Heart left ventricle (tissue), 16 donors: ENCODE results near the gene RPS8. TPM values are rescaled to one million over a fixed set of nuclear protein-coding genes. Genes with fewer than 3 reads are reported as not detected.
"Not testable (repeated sequence)": the region's sequence is repeated elsewhere in the genome, so short reads cannot be mapped to it uniquely, and the experiment has no call there.

ENCODE experiments used
- ATAC-seq, 4 donors: fragments of 200-7000 bp; cut with Tn5 transposase; one replicate each; pipeline ENCODE4 v1.9.1; 2020 to 2022; ENCODE audit warnings: moderate library complexity in 4 of 4, mild to moderate bottlenecking in 3 of 4, moderate number of reproducible peaks in 1 of 4
- DNase-seq, 5 donors: peaks; one replicate each; pipeline ENCODE4 v3.0.0-alpha.2; 2020
- H3K27ac ChIP-seq, 12 donors: fragments of 200-600 bp; sonication (generic) in 4 of 12; one replicate each; pipeline versions ENCODE4 v1.5.0 to v1.8.0; 2016 to 2022; ENCODE audit warnings: mild to moderate bottlenecking in 2 of 12
- H3K27me3 ChIP-seq, 9 donors: fragments of 200-600 bp; sonication (generic) in 2 of 9; one replicate each; pipeline versions ENCODE4 v1.5.1 to v1.8.0; 2016 to 2022; ENCODE audit warnings: mild to moderate bottlenecking in 3 of 9
- H3K36me3 ChIP-seq, 9 donors: fragments of 200-600 bp; sonication (generic) in 2 of 9; one replicate each; pipeline versions ENCODE4 v1.5.0 to v1.8.0; 2018 to 2022; ENCODE audit warnings: mild to moderate bottlenecking in 2 of 9
- H3K4me1 ChIP-seq, 12 donors: fragments of 200-600 bp; sonication (generic) in 4 of 12; one replicate each; pipeline versions ENCODE4 v1.5.0 to v1.8.0; 2016 to 2022; ENCODE audit warnings: mild to moderate bottlenecking in 3 of 12
- H3K4me3 ChIP-seq, 12 donors: fragments of 200-600 bp; sonication (generic) in 4 of 12; one replicate each; pipeline versions ENCODE4 v1.5.0 to v1.8.0; 2017 to 2022; ENCODE audit warnings: mild to moderate bottlenecking in 9 of 12, moderate library complexity in 4 of 12
- H3K9me3 ChIP-seq, 12 donors: fragments of 200-600 bp; sonication (generic) in 4 of 12; one replicate each; pipeline versions ENCODE4 v1.5.0 to v1.8.0; 2016 to 2022; ENCODE audit warnings: mild to moderate bottlenecking in 1 of 12
- POLR2A ChIP-seq, 2 donors: fragments of 450-650 bp; IDR thresholded peaks; one replicate each; pipeline ENCODE4 v1.6.1; 2017; ENCODE audit warnings: antibody characterized with exemption in 2 of 2, mild to moderate bottlenecking in 2 of 2, moderate library complexity in 2 of 2
- WGBS, 4 donors: extraction: QIAGEN DNeasy Blood & Tissue Kit in 2 of 4; methylation state at CpG; one replicate each; pipeline versions ENCODE4 v1.1.5 to v1.1.7; 2013 to 2018; 5-methylcytosine and 5-hydroxymethylcytosine counted together
- intact Hi-C, 10 donors: fragments of 100-400 bp; cut with DNase I; formaldehyde crosslinking; loops; one replicate each; pipeline versions ENCODE4 v1.11.1 to v1.14.2; 2022
- polyA plus RNA-seq, 2 donors: library from polyadenylated mRNA; stranded (reverse); fragments of 200-250 nt; gene quantifications; one replicate each; pipeline ENCODE4 v1.2.3, GENCODE V29; 2013
- total RNA-seq, 9 donors: library from RNA; depleted of rRNA in 2 of 9; stranded (reverse); fragments of >200 nt in 2 of 9; fragmentation: NEBNext Ultra II Directional in 3 of 9; extraction: Animal tissue kit (Norgen Biotek cat#: 25700) in 3 of 9; gene quantifications; one replicate each; pipeline versions ENCODE4 v1.1.0 to v1.2.4, GENCODE V29; 2016 to 2023
- TF ChIP-seq, protein P1 (sequence below), 12 donors: fragments of 200-600 bp; sonication (generic) in 4 of 12; IDR thresholded peaks; one replicate each; pipeline versions ENCODE4 v1.5.0 to v1.8.0; 2018 to 2022; ENCODE audit warnings: antibody characterized with exemption in 12 of 12, mild to moderate bottlenecking in 5 of 12
- donor health status: ischemic (EF 13 %, LVEDD 7.1; RV severe dilation, severe dysfunction).
- donor health status: healthy with polysubstance abuse.
- donor health status: DM: no; HTN: yes; CAD: no.
- donor health status: DM: no; HTN: no; CAD: no.
- donor health status: ischemic (EF 25% LVEDD 6.9; RV normal size, moderate dysfunction).
- donor health status: ischemic (EF 25% LVEDD 5.7; RV mildly dilated, moderate dysfunction).
- donor health status: healthy.
- donor health status: DM: yes; HTN: yes; CAD: no.
- donor health status: ischemic (EF 35%, LVEDD 5.7; RV mildly dilated, moderate dysfunction).
- donor health status: nonischemic (EF 11% LVEDD 7.7; RV severe dilation, severe dysfunction).
- donor health status: DM: yes; HTN: yes; CAD: no.
- donor health status: PGD.
- donor health status: ischemic (EF 29% LVEDD 5.4; RV normal size, mild dysfunction).
- donor health status: nonischemic (EF 23%, LVEDD 6.1; RV moderate dilation, normal function).

RPS8 gene
- total and polyA plus RNA-seq, 11 donors = 576 to 1,848 (median 967) TPM

DNA sequence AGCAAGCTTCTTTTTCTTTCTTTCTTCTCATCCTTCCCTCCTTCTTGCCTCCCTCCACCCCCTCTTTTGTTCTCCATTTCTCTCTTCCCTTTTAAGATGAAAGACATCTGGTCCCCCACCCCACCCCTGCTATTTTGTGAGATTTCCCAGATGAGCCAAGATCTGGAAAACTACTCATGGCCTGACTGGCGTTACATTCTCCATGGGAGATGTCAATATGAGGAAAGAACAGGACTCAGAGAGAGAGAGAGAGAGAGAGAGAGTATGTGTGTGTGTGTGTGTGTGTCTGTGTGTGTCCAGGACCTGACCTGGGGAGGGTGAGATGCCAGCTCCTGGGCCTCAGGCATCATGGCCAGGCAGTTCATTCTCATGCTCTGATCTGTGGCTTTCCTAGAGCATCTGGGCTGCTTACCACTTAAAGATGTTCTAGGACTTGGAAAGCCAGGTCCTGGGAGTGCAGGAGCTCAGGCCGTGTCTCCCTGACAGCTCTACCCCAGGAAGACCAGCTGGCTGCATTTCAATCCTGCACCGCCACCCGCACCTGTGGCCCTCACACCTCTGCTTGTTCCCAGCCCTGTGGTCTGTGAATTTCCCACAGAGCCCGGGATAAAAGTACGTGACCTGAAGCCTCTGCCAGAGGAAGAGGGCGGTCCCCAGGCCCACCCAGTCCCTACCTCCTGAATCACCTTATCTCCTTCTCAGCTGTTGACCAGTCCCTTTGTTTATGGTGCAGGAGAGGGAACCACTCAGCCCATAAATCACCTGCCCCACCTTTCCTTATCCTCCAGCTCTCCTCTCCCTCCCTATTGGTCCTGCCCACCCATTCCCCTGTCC, 15.8 kb downstream of the RPS8 start:
- no peaks in the 10 kb centered on the region for H3K27me3 ChIP-seq
- WGBS, 4 donors = 60 to 71% (median 64%) methylated on average over 7 of the region's 7 CpGs

DNA sequence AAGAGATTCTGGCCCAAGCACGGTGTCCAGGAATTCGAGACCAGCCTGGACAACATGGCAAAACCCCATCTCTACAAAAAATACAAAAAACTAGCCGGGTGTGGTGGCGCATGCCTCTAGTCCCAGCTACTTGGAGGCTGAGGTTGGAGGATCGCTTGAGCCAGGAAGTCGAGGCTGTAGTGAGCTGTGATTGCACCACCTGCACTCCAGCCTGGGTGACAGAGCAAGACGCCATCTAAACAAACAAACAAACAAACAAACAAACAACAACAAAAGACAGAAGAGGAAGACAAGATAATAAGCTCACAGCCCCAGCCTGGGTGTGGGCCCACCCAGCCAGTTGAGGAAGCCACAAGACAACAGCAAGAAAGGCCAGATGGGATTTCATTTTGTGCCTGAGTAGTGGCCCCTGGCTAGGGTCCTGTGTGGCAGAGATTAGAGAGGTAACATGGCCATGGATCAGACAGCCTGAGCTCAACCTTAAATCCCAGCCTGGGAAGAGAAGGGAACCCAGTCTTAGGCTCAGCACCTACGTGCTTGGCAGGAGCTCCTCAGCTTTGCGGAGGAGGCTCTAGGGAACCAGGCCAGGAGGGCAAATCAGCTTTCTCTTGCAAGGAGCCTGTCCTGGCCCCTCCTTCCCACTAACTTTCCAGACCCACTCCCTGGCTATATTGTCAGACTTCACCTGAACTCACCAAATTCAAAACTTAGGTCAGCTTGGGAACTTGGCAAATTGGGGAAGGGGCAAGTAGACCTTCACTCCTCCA, 17.6 kb downstream of the RPS8 start:
- no peak overlapping the region for H3K27ac ChIP-seq
- TF ChIP-seq, protein P1, sequence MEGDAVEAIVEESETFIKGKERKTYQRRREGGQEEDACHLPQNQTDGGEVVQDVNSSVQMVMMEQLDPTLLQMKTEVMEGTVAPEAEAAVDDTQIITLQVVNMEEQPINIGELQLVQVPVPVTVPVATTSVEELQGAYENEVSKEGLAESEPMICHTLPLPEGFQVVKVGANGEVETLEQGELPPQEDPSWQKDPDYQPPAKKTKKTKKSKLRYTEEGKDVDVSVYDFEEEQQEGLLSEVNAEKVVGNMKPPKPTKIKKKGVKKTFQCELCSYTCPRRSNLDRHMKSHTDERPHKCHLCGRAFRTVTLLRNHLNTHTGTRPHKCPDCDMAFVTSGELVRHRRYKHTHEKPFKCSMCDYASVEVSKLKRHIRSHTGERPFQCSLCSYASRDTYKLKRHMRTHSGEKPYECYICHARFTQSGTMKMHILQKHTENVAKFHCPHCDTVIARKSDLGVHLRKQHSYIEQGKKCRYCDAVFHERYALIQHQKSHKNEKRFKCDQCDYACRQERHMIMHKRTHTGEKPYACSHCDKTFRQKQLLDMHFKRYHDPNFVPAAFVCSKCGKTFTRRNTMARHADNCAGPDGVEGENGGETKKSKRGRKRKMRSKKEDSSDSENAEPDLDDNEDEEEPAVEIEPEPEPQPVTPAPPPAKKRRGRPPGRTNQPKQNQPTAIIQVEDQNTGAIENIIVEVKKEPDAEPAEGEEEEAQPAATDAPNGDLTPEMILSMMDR (IDR thresholded peaks at IDR 0.05) = no peak
- TF ChIP-seq POLR2A (IDR thresholded peaks at IDR 0.05) = no peak
- H3K9me3 ChIP-seq = no peaks in the 10 kb centered on the region
- no peak overlapping the region for H3K4me3 ChIP-seq
- no peaks in the 10 kb centered on the region for H3K4me1 ChIP-seq
- intact Hi-C loops = loop anchor here in 3 of 10 donors (5.0 to 10.0 kb wide), 2 partner anchors 44 to 212 kb away; no protein-coding TSS in a partner anchor
- WGBS, 4 donors = 91 to 95% (median 93%) methylated on average over 9 of the region's 9 CpGs
- H3K27me3 ChIP-seq = no peaks in the 10 kb centered on the region
- ATAC-seq (no peak), DNase-seq (no peak)
- H3K36me3 ChIP-seq = no peaks in the 10 kb centered on the region

More for the DNA sequence above, 15.8 kb downstream of the RPS8 start:
- Histone ChIP-seq H3K4me3 (no peak overlapping the region), H3K9me3 (no peaks in the 10 kb centered on the region), H3K36me3 (no peaks in the 10 kb centered on the region), H3K27ac (no peak overlapping the region), H3K4me1 (peaks cover 0 to 6% (median 4%) of the 10 kb centered on the region in 12 donors)
- TF ChIP-seq, protein P1 (IDR thresholded peaks at IDR 0.05) = no peak
- TF ChIP-seq POLR2A (IDR thresholded peaks at IDR 0.05) = no peak
- ATAC-seq (no peak), DNase-seq (no peak)
- intact Hi-C loops = loop anchor here in 3 of 10 donors (5.0 to 10.0 kb wide), 2 partner anchors 46 to 214 kb away; no protein-coding TSS in a partner anchor

DNA sequence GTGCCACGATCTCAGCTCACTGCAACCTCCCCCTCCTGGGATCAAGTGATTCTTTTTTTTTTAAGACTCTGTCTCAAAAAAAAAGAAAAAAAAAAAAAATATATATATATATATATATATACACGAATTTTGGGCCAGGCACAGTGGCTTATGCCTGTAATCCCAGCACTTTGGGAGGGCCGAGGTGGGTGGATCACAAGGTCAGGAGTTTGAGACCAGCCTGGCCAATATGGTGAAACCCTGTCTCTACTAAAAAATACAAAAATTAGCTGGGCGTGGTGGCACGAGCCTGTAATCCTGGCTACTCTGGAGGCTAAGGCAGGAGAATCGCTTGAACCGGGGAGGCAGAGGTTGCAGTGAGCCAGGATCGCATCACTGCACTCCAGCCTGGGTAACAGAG, 22.5 kb downstream of the RPS8 start:
- DNase-seq = peak in 1 of 5 donors; percentile 21
- not testable (repeated sequence) for H3K9me3 ChIP-seq, ATAC-seq, H3K27ac ChIP-seq, H3K4me3 ChIP-seq, H3K27me3 ChIP-seq
- intact Hi-C loops = loop anchor here in 5 of 10 donors (2.0 to 10.0 kb wide), 4 partner anchors 23 to 207 kb away; no protein-coding TSS in a partner anchor
- 82 to 85% (median 84%) methylated on average over 8 of the region's 8 CpGs for WGBS, 4 donors
- Histone ChIP-seq H3K4me1 (peaks cover 0 to 30% (median 17%) of the 10 kb centered on the region in 12 donors), H3K36me3 (peaks cover 0 to 12% (median 2%) of the 10 kb centered on the region in 9 donors)

DNA sequence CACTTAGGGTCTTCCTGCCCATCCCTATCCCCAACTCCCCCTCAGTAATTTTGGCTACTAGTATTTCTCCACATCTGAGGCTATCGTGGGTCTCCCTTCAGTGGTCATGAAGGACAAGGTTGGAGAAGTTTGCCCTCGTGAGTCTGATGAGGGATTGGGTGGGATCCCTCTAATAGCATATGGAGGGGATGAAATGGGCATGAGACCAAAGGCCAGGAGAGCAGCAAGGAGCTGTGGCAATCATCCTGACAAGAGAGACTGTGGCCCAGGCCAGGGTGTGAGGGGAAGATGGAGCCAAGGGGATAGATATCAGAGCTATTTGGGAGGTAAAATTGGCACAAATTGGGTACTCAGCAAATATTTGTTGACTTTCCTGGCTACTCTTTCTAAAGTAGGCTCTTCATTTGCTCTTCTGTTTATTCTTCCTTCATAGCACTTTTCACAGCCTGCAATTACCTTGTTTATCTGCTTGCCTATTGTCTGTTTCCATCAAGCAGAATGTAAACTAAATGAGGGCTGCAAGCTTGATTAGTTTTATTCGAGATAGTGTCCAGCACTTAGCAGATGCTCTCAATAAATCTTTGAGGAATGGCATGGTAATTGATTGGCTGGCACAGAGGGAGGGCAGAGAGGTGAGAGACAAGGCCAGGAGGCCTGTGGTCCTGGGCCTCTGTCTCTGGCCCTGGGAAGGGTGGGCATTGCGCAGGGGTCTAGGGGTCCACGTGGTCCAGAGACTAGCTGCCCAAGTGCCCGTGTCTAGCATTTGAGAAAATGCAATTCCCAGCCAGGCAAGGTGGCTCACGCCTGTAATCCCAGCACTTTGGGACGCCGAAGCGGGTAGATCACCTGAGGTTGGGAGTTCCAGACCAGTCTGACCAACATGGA, 23.4 kb downstream of the RPS8 start:
- Histone ChIP-seq H3K27ac (peak overlapping the region in 11 of 12 donors; percentile 91 to 98 (median 95)), H3K4me3 (no peak overlapping the region), H3K36me3 (peaks cover 0 to 20% (median 11%) of the 10 kb centered on the region in 9 donors), H3K27me3 (no peaks in the 10 kb centered on the region), H3K9me3 (no peaks in the 10 kb centered on the region), H3K4me1 (peaks cover 2 to 38% (median 25%) of the 10 kb centered on the region in 12 donors)
- intact Hi-C loops = loop anchor here in 5 of 10 donors (2.0 to 10.0 kb wide), 4 partner anchors 22 to 206 kb away; no protein-coding TSS in a partner anchor
- ATAC-seq (no peak), DNase-seq (peak in 2 of 5 donors; percentile 21 to 26)
- no peak for TF ChIP-seq POLR2A (IDR thresholded peaks at IDR 0.05)
- TF ChIP-seq, protein P1 (IDR thresholded peaks at IDR 0.05) = no peak
- WGBS, 4 donors = 90 to 92% (median 92%) methylated on average over 10 of the region's 10 CpGs
